K562 (cell line): ENCODE data around the gene SHANK1. TPM values are rescaled to one million over a fixed set of nuclear protein-coding genes. Genes with fewer than 3 reads are reported as not detected.

Source experiments
- CHAMP1 ChIP-seq: fragments of 450-650 bp; IDR thresholded peaks from 2 replicates; pipeline ENCODE4 v1.6.1; 2016; ENCODE audit warnings: mild to moderate bottlenecking
- CHD4 ChIP-seq: fragments of 200-600 bp; sonication (generic); IDR thresholded peaks from 3 replicates; pipeline ENCODE4 v1.6.1; 2012; ENCODE audit warnings: low read depth, mild to moderate bottlenecking, mixed read lengths, low read length, inconsistent platforms; ENCODE audit not compliant: insufficient read depth, insufficient replicate concordance, poor library complexity, severe bottlenecking
- E2F5 ChIP-seq: sonication (generic); formaldehyde crosslinking; IDR thresholded peaks from 2 replicates; pipeline ENCODE4 v1.8.0; 2022; ENCODE audit warnings: mild to moderate bottlenecking, missing genetic modification reagents
- FUS ChIP-seq: fragments of 200-400 bp; formaldehyde crosslinking; optimal IDR thresholded peaks from 2 replicates; pipeline ENCODE3; 2017; ENCODE audit warnings: low read depth, low read length
- GABPB2 ChIP-seq: fragments of 250-450 bp; sonication (Bioruptor Pico); conservative IDR thresholded peaks from 2 replicates; pipeline ENCODE4 v1.5.1; 2021; ENCODE audit warnings: mild to moderate bottlenecking
- KAT8 ChIP-seq: fragments of 450-650 bp; IDR thresholded peaks from 2 replicates; pipeline ENCODE4 v1.6.1; 2016; ENCODE audit warnings: low read depth, mild to moderate bottlenecking
- KDM1A ChIP-seq, 2 experiments: fragments of 450-650 bp; IDR thresholded peaks; 2 replicates each; pipeline ENCODE4 v1.6.1; 2016; ENCODE audit warnings: mild to moderate bottlenecking in 2 of 2
- MYC ChIP-seq, 2 experiments: fragments of 250-450 bp in 1 of 2; sonication (Bioruptor Pico) in 1 of 2; IDR thresholded peaks; 2 replicates each; pipeline versions ENCODE4 v1.5.1 to v1.6.1; 2012 to 2021; ENCODE audit warnings: low read depth in 2 of 2, borderline replicate concordance in 1 of 2, improper control_type of control experiment in 1 of 2, low read length in 1 of 2, mild to moderate bottlenecking in 1 of 2, moderate library complexity in 1 of 2
- NCOR1 ChIP-seq: fragments of 450-650 bp; IDR thresholded peaks from 2 replicates; pipeline ENCODE4 v1.6.1; 2016; ENCODE audit warnings: mild to moderate bottlenecking, moderate library complexity
- PRMT5 ChIP-seq: sonication (generic); formaldehyde crosslinking; IDR thresholded peaks from 2 replicates; pipeline ENCODE4 v1.5.0; 2020; ENCODE audit warnings: missing genetic modification reagents
- SIX5 ChIP-seq, 2 experiments: IDR thresholded peaks; 2 replicates each; pipeline ENCODE4 v1.6.1; 2011; ENCODE audit warnings: low read length in 2 of 2, borderline replicate concordance in 1 of 2, low read depth in 1 of 2, mild to moderate bottlenecking in 1 of 2, moderate library complexity in 1 of 2; ENCODE audit not compliant: insufficient read depth in 1 of 2
- SLC30A9 ChIP-seq: fragments of 250-450 bp; sonication (Bioruptor Pico); IDR thresholded peaks from 2 replicates; pipeline ENCODE4 v1.8.0; 2022; ENCODE audit warnings: mild to moderate bottlenecking, moderate library complexity
- SMAD4 ChIP-seq: fragments of 250-450 bp; sonication (Bioruptor Pico); conservative IDR thresholded peaks from 2 replicates; pipeline ENCODE4 v1.8.0; 2021; ENCODE audit warnings: inconsistent platforms, mild to moderate bottlenecking, moderate library complexity
- SPI1 ChIP-seq: IDR thresholded peaks from 2 replicates; pipeline ENCODE4 v1.6.1; 2011; ENCODE audit warnings: low read depth, low read length, control low read depth, borderline replicate concordance
- SRSF1 ChIP-seq: fragments of 200-400 bp; formaldehyde crosslinking; IDR thresholded peaks from 2 replicates; pipeline ENCODE4 v1.6.1; 2017; ENCODE audit warnings: mild to moderate bottlenecking, low read depth, low read length, moderate library complexity
- SRSF7 ChIP-seq: fragments of 200-400 bp; formaldehyde crosslinking; optimal IDR thresholded peaks from 2 replicates; pipeline ENCODE3; 2017; ENCODE audit warnings: mild to moderate bottlenecking, low read depth, low read length
- TCF3 ChIP-seq: sonication (generic); formaldehyde crosslinking; IDR thresholded peaks from 2 replicates; pipeline ENCODE4 v1.4.0; 2020; ENCODE audit warnings: mild to moderate bottlenecking, missing genetic modification reagents
- XRCC3 ChIP-seq: fragments of 450-650 bp; IDR thresholded peaks from 2 replicates; pipeline ENCODE4 v1.6.1; 2017; ENCODE audit warnings: mild to moderate bottlenecking, moderate library complexity
- YBX1 ChIP-seq: fragments of 450-650 bp; IDR thresholded peaks from 2 replicates; pipeline ENCODE4 v1.7.1; 2016; ENCODE audit warnings: mild to moderate bottlenecking
- ZNF395 ChIP-seq: fragments of 200-800 bp; sonication (Bioruptor generic); IDR thresholded peaks from 2 replicates; pipeline ENCODE4 v1.6.1; 2017; ENCODE audit warnings: missing genetic modification characterization, missing compliant biosample characterization
- ZNF551 ChIP-seq: fragments of 250-450 bp; sonication (Bioruptor Pico); IDR thresholded peaks from 2 replicates; pipeline ENCODE4 v1.5.0; 2021; ENCODE audit warnings: mild to moderate bottlenecking, moderate library complexity
- ZNF707 ChIP-seq: fragments of 250-450 bp; sonication (Bioruptor Pico); conservative IDR thresholded peaks from 2 replicates; pipeline ENCODE4 v1.8.0; 2022; ENCODE audit warnings: inconsistent platforms, mild to moderate bottlenecking, moderate library complexity
- ZNF79 ChIP-seq: fragments of 250-450 bp; sonication (Bioruptor Pico); IDR thresholded peaks from 2 replicates; pipeline ENCODE4 v1.4.0; 2020; ENCODE audit warnings: low read depth, mild to moderate bottlenecking, moderate library complexity
- polyA plus RNA-seq, 8 experiments: library from polyadenylated mRNA; depleted of rRNA in 4 of 8; stranded (reverse) in 5 of 8; unstranded in 3 of 8; fragments of >200 nt; fragmentation: Nextera tagmentation in 2 of 8; fragmentation: Illumina TruSeq in 1 of 8; extraction: Ambion mirVana in 2 of 8; extraction: Trizol in 1 of 8; gene quantifications; 2 replicates each; pipeline versions ENCODE4 v1.2.1 to v1.2.3, GENCODE V29; 2011 to 2014; ENCODE audit warnings: inconsistent platforms in 1 of 8, missing spikeins in 1 of 8
- total RNA-seq, 7 experiments: library from RNA; depleted of rRNA in 6 of 7; stranded (reverse); fragments of >200 nt in 6 of 7; fragmentation: Illumina TruSeq in 2 of 7; extraction: Trizol in 2 of 7; gene quantifications; 2 replicates each; pipeline versions ENCODE4 v1.2.1 to v1.2.3, GENCODE V29; 2011 to 2021; ENCODE audit warnings: low replicate concordance in 1 of 7
- TF ChIP-seq, protein P1 (sequence below): sonication (generic); formaldehyde crosslinking; IDR thresholded peaks from 2 replicates; pipeline ENCODE4 v1.9.0; 2022; ENCODE audit warnings: mild to moderate bottlenecking, missing genetic modification reagents

Gene SHANK1
- total and polyA plus RNA-seq, 9 of the 15 experiments (the other 6 are each of a cell fraction or from before 2014, with no cell fraction given) = 0.33 to 1.3 (median 0.55) TPM; not detected in 2

DNA sequence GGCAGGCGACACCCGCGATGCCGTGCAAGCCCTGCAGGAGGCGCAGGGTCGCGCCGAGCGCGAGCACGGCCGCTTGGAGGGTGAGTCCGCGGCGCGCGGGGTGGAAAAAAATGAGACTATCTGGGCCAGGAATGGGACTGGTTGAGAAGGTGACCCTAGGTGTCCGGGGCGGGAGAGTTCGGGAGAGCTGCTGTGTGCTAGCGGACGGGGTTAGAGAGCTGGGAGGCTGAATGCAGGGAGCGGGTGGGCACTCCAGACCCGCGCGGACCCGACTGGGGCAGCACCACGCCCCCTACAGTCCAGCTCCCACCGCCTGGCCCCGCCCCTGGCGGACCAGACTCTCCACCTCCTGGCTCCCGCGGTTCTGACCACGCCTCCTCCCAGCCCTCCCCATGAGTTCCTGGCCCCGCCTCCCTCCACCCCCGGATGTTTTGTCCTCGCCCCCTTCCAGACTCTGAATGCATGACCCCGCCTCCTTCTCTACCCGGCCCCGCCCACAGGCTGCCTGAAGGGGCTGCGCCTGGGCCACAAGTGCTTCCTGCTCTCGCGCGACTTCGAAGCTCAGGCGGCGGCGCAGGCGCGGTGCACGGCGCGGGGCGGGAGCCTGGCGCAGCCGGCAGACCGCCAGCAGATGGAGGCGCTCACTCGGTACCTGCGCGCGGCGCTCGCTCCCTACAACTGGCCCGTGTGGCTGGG lies 5.1 kb upstream of the SHANK1 start (continued):
- no peak for TF ChIP-seq CHAMP1
- no peak for TF ChIP-seq SIX5 (IDR thresholded peaks at IDR 0.05; ENCODE audit: borderline replicate concordance in 1 of 2, insufficient read depth in 1 of 2, low read depth in 1 of 2, low read length in 2 of 2)
- TF ChIP-seq, protein P1, sequence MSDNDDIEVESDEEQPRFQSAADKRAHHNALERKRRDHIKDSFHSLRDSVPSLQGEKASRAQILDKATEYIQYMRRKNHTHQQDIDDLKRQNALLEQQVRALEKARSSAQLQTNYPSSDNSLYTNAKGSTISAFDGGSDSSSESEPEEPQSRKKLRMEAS (CRISPR knock-in tag) = no peak; the same call in 1 of the 2 replicates
- no peak for TF ChIP-seq SRSF1
- TF ChIP-seq SRSF7 = no peak
- no peak for TF ChIP-seq KDM1A (IDR thresholded peaks at IDR 0.05)
- no peak for TF ChIP-seq ZNF707 (CRISPR knock-in tag)
- no peak for TF ChIP-seq CHD4
- no peak for TF ChIP-seq GABPB2 (CRISPR knock-in tag)
- TF ChIP-seq MYC (IDR thresholded peaks at IDR 0.05; ENCODE audit: low read depth, low read length) = peak; percentile 85; the same call in 1 of the 2 replicates
- no peak for TF ChIP-seq MYC (CRISPR knock-in tag; IDR thresholded peaks at IDR 0.05; ENCODE audit: borderline replicate concordance, low read depth)
- no peak for TF ChIP-seq E2F5 (CRISPR knock-in tag)
- no peak for TF ChIP-seq YBX1
- no peak for TF ChIP-seq NCOR1
- no peak for TF ChIP-seq ZNF79 (CRISPR knock-in tag)
- TF ChIP-seq ZNF395 = no peak
- peak; percentile 18 for TF ChIP-seq TCF3
- TF ChIP-seq SMAD4 = peak; percentile 95
- TF ChIP-seq XRCC3 = no peak
- TF ChIP-seq FUS = no peak
- TF ChIP-seq SPI1 = no peak
- no peak for TF ChIP-seq ZNF551 (CRISPR knock-in tag)
- no peak for TF ChIP-seq PRMT5 (CRISPR knock-in tag)
- TF ChIP-seq KAT8 = no peak
- no peak for TF ChIP-seq SLC30A9 (CRISPR knock-in tag)
